Stimulated activated naive CD4-positive, alpha-beta T cell (primary cell): ENCODE measurements around the gene XCL1.
A peak's percentile ranks its signal among the peaks of the same experiment; 100 is the strongest.
"Not testable (repeated sequence)": the region's sequence is repeated elsewhere in the genome, so short reads cannot be mapped to it uniquely, and the experiment has no call there.

Source experiments
- DNase-seq, 6 experiments: peaks; one replicate each; lab custom pipeline; 2025; lab: John Stamatoyannopoulos, UW

The XCL1 gene

DNA sequence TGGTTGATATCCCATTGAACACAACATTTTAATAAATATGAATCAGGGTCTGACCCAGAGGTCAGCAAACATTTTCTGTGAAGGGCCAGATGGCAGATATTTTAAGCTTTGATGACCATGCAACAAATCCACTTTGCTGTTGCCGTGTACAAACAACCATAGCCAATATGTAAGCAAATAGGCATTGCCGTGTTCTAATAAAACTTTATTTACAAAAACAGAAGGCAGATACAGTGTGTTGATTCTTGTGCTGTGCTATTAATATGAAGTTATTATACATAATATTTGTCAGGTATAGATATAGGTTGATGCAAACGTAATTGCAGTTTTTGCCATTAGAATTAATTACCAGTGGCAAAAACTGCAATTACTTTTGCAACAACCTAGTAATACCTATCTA, 8.8 kb upstream of the XCL1 start:
- DNase-seq, result no peak

DNA sequence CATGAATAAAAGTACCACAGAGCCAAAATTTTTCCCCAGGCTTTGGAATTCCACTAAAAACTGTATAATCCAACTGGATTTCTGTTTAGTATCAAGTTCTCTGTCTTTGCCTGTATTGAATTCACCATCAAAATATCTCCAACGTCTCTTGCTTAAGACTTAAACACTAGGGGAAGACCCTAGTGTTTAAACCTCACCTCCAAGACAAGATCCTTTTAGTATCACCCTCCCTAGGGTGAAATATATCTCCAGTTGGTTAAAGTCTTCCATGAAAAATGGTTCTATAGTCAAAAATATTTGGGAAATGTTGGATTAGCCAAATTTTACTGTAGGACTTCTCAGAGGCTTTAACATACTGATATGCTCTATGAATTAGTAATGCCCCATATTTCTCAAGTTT, 8.1 kb upstream of the XCL1 start:
- DNase-seq, result no peak

DNA sequence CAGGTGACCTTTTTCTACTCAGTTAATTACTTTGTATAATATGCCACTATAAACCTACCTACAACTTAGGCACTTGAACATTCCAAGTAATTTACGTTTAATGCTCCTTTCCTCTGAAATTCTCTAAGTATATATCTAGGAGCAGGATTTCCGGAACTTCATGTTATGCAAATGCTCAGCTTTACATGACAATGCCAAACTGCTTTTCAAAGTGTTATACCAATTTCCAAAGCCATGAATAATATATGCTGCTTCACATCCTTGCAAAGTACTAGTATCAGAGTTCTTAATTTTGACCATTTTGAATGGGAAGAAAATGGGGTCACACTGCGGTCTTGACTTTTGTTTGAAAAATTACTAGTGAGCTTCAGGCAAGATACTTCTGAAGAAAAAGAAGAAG, 5.8 kb upstream of the XCL1 start:
- no peak for DNase-seq

DNA sequence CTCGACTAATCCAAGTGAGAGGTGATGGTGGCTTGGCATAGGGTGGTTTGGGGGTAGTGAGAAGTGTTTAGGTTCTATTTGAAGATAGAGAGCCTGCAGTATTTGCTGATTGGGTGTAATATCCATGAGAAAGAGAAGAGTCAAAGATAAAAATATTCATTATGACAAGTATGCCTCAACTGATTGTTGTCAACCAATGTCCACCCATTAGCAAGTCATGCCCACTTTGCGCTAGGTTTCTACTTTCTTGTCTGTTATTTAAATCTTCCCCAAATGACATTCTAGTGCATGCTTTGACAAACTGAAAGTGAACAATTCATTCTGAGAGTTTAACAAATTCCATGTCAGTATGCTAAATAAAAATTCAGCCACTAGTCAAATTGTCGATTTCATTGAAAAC, 3.8 kb upstream of the XCL1 start:
- DNase-seq, result no peak

DNA sequence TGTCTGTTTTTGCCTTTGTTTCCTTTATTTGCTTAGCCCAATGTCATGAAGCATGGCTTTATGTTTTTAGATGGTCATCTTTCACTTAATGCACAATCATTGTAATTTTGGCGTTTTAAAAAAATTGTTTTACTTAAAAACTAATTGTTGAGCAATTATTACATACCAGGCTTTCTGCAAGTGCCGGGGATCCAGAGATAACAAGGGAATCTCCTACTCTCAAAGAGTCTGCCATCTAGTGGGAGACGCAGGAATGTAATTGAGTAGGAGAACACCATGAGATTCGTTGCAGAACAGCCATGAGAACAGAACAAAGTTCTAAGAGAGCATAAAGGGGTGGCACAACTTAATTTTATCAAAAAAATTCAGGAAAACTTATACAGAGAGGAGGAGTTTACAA, 2.2 kb upstream of the XCL1 start:
- DNase-seq, result peak in 4 of 6 experiments; percentile 2 to 47 (median 23)

DNA sequence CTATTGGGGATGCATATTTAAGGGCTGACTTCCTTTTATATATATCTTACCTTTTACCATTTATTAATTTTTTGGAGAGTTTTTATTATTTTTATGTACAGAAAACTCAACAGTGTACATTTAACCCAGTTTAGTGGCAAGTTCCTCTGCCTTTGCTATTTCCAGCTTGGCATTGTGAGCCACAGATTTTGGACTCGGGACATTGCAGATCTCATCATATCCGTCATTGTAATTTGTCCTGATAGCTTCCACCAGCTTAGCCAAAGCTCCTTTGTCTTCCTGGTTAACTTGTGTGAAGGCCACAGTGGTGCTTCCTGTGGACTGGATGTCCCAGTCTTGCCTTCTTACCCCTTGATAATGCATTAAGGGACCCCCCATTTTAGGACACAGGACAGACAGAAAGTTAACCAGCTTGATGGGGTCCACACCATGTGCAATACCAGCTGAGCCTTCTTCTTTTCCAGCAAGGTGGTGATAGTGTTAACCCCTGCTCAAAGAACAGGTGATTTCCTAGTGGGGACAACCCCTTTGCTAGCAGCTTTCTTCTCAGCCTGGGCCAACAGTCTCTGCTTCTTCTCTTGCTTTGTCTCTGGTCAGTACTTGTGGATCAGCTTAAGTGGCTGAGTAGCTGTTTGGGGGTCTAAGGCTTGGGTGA, 2.3 kb downstream of the XCL1 start:
- DNase-seq, result not testable (repeated sequence)

DNA sequence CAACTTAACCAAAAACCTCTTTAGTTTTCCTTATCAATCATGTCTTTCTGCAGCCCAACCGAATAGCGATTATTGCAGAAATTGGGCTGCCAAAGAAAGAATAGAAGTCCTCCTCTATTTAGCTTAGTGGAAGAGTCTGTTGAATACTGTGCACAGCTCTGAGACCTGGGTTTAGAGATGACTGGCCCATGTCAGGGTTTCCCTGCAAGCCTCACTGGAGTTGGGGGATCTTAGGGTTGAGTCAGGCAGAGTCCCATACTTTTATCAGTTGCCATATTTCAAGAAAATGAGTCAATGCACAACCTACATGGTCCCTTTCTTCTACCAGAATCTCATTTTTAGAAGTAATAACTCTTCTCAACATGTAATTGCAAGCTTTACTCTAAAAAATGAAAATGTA, 3.9 kb downstream of the XCL1 start:
- not testable (repeated sequence) for DNase-seq

DNA sequence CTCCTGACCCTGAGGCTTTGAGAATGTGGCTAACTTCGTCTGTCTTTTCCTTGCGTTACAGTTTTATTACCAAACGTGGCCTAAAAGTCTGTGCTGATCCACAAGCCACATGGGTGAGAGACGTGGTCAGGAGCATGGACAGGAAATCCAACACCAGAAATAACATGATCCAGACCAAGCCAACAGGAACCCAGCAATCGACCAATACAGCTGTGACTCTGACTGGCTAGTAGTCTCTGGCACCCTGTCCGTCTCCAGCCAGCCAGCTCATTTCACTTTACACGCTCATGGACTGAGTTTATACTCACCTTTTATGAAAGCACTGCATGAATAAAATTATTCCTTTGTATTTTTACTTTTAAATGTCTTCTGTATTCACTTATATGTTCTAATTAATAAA, 4.6 kb downstream of the XCL1 start:
- not testable (repeated sequence) for DNase-seq

DNA sequence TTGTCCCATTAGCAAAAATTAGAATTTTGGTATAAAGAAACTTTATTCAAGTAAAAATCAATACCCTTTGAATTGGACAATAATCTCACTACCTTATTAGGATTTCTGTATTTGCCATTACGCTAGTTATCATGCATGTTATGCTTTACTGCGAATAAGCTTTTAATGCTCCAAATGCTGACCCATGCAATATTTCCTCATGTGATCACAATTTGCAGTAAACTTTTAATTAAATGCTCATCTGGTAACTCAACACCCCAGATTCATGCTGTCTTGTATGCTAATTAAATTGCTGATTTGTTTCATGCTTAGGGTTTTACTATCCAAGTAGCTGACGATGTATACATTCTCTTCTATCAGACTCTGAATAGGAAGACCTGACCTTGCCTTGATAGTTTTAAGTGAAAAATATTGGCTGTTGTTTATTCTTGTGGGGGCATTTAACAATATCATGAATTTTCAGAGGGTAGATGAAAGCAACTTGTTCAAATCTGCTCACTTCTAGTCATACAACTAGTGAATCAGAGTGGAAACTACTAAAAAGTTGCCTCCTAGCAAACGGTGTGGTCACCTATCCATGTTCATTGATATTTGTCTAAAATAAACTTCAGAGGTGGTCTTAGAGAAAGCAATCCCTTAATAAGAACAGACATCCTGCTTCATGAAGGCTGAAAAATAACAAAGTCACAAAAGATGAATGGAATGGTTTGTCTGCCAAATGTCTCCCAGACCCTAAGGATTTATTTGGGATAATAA, 5.6 kb downstream of the XCL1 start:
- DNase-seq, result no peak

DNA sequence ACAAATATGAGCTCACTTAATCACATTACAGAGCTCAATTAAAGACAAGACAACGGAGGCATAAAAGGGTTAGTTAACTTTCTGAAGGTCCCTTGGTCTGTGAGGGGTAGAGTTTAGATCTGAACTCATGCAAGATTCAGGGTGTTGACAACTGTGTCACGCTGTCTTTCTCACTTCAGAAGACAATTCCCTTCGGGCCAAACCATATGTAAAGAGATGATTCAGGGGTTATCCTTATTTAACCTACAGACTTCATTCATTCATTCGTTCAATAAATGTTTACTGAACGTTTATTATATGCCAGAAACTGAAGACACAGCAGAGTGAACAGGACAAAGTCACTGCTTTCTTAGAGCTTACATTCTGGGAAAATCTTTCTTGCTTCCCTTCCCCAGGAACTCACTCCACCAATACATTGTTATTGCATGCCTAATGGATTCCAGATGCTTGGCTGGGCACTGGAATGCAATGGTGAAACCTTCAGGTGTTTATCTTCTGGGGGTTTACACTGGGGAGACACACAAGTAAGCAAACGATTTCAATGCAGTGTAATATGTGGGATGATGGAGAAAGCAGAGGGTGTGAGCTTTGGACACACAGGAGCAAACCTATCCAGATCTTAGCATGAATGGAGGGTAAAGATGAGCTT, 6.4 kb downstream of the XCL1 start:
- no peak for DNase-seq

DNA sequence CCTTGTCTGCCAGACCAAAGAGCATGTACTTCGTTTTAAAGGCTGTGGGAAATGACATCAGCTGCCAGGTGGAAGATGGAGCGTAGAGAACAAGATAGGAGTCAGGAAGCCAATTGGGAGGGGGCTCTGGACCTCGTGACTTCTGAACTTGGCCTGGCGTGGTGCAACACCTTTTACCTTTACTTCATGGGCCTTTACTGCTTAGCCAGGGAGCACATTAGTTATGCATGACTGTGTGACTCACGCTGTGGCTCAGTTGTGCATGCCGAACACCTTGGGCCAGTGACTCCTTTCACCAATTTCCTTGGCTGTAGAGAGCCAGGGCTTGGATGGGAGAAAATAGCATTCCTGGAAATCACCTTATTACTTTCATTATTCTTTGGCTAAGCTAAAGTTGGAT, 7.2 kb downstream of the XCL1 start:
- no peak for DNase-seq

DNA sequence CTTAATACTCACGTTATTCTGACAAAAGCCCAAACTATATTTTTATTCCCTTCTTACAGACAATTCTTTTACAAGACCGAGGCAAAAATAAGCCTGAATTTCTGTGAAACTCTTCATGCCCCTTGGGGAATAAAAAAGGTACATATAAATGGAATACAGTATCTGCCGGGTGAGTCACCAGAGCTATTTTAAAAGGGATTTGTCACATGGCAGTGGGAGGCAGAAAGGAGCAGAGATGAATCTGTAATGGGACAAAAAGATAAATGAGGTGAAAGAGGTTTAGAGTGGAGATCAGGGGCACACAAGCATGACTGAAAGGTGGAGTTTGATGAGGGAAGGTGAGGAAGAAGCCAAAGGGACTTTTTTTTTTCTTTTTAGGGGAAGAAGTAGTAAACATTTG, 8.8 kb downstream of the XCL1 start:
- no peak for DNase-seq

DNA sequence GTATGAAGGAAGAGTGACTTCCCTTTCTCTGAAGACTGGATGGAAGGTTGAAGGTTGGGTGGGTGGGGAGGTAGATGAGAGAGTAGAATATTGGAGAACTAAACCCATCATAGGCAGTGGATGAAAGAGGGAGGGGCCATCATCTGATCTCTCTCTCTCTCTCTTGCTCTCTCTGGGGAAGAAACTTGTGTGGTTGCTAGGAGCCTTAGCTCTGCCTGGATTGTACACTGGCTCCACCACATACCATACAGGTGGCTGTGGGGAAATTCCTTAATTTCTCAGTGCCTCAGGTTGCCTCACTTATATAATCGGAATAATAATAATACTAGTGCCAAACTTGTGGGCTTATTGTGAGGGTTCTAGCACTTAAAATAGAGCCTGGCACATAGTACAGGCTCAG, 9.5 kb downstream of the XCL1 start:
- no peak for DNase-seq

DNA sequence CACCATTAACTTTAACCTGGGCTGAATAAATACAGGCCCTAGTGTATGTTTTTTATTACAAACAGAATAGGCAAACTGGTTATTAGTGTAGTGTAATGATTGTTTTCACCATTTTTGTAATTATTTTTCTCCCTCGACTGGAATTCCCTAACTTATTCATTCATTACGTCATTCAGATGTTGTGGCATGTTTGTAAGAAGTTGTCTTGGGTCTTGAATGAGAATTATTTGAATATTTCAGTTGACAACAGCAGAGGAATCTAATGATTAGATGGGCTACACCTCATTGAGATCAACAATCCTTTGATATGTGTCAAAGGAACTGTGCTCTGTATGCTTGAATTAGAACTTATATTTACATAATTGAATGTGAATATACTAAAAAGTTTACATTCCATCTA, 12.8 kb downstream of the XCL1 start:
- no peak for DNase-seq

DNA sequence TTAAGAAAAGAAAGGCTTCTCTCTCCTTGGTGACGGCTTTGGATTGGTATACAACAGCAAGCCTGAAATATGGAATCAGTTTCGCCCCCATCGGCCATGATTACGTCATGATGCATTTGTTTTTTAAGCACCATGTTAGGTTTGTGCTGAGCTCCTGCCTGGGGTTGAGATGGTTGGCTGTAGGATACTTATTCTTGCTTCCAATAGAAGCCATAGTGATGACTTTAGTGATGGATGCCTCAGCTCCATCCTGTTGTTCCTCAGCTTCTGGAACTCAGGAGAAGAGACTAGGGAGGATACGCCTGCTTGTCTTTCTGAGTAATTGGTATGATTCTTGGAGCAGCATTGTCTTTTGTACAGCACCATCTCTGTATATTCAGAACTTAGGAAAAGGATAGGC, 14.7 kb downstream of the XCL1 start:
- no peak for DNase-seq

DNA sequence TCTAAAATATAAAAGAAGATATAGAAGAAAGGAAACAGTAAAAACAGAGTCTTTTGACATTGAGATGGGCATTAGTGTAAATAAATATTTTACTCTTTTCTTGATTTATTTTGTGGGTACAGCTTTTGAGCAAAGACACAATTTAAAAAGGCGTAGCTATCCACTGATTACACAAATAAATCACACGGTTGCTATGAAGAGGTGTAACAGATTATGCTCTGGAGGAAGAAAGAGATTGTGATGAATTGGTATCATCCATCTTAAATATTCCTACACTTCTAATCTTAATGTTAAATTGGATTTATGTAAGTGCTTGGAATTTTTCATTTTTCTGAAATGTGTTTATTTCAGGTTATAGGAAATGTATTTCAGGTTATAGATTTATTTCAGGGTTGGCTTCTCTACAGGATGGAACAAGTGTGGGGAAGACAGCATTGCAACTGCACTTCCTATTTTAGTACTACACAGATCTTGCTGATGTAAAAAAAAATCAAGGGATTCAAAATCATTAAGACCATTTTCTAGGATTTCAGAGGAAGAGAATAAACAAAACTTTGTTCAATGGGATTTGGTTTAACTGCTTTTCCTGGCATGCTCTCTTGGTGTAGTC, 15.3 kb downstream of the XCL1 start:
- no peak for DNase-seq

DNA sequence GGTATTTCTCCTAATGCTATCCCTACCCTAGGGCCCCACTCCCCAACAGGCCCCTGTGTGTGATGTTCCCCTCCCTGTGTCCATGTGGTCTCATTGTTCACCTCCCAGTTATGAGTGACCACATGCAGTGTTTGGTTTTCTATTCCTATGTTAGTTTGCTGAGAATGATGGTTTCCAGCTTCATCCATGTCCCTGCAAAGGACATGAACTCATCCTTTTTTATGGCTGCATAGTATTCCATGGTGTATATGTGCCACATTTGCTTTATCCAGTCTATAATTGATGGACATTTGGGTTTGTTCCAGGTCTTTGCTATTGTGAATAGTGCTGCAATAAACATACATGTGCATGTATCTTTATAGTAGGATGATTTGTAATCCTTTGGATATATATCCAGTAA, 19.0 kb downstream of the XCL1 start:
- DNase-seq, result not testable (repeated sequence)

DNA sequence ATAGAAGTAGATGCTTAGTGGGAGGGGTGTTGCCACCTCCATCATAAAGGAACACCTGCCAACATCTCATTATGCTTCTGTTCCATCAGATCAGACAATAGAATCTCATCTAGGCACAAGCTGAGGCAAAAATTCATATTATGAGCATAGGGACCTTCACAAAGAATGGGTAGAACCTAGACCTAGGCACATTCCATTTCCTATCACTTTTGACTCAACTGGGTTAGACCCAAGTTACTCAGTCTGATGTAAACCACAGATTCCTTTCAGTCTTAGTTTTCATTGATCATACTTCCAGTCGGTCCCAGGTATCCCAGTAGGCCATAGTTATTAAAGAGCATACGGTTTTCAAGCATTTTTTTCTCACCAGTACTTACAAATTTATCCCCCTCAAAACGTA, 21.7 kb downstream of the XCL1 start:
- no peak for DNase-seq

DNA sequence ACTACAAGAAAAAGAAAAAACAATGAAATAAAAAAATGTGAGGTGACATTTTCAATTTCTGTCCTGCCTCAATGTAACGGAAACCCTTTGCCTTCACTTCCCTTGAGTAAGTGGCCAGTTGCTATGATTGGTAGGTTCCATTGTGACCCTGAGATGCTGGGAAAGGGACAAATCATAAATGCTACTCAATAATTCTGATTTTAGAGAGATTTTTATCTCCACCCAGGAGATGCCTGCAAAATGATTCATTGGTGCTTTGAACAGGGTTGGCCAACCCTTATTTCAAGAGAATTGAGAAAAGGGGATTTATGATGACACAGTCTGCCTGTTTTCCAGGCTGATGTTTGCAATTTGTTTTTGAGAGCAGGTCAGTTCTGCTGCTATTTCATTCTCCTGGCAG, 22.5 kb downstream of the XCL1 start:
- DNase-seq, result no peak

DNA sequence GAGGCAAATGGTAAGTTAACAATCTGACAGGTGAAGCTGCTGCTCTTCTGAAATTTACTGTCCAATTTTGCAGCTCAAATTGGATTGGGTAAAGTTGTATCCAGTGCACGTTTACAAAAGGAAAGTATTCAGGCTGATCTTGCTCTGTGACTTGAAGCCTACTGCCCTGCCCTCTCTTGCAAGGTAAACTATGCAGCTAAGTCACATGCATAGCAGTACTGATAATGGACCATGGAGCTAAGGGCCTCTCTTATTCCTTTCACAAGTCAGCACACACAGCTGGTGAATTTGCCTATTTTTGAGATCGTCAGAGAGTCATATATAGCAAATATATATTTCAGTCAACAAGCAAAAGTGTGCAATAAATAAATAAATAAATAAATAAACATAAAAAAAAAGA, 23.2 kb downstream of the XCL1 start:
- no peak for DNase-seq

DNA sequence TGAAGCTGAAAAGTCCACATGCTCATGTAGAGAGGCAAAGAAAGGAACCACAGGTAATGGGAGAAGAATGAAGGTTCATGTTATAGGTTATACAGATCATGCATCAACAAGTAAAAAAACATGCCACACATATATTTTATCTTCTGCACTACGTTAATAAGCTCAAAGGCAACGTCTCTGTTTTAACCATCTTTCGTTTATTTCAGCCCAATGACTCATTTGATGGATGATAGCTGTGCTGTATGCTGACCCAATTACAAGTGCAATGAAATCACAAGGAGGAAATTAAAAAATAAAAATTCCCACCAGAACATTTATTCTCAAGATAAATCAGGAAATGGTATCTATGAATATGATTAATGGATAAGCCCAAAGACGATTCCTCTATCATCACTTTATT, 24.6 kb downstream of the XCL1 start:
- no peak for DNase-seq

DNA sequence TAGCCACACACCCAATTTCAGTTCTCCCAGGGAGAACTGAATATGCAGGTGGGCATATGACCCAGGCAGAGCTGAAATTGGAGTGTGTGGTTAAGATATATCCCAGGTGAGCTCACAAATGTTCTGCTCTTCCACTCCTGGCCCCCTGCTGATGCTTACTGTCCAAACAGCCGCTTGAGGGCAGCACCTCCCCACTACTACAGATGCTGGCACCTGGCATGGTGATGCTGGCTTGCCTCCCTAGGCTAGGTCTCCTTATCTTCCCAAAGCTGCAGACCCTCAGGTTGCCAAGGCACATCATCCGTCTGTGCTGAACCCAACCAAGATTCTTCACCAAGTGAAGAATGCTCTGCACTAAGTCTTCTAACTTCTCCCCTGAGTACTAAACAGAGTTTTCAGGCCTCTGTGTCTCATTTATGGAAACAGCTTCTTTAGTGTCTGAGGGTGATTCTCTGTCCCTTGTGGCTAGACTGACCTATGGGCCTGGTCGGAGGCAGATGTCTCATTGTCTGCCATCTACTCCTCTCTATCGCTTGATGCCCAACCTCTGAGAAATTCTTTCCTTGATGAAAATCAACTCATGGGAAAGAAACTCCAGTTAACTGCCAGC, 27.2 kb downstream of the XCL1 start:
- peak; percentile 31 to 64 (median 53) for DNase-seq

DNA sequence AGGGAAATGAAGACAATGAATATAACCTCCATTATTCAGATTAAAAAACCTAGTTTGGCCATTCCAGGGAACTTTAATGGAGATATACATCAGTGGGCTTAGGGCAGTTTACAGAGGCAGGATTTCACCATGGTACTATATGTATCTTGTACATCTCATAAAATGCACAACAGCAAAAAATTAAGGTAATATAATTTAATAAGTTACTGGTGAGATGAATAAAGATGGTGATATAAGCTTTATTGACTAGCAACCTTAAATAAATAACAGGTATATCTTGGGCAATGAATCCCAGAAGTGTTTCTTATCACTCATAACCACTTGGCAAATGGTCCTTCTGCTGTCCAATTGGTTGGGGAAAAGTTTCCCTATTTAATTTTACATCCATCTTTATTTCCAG, 29.0 kb downstream of the XCL1 start:
- no peak for DNase-seq
